NCI-H1105 (cell line): ENCODE measurements around the gene CBLN3.
A peak's percentile ranks its signal among the peaks of the same experiment; 100 is the strongest.

Source experiments
- DNase-seq: peaks from one replicate; lab custom pipeline; 2025; lab: John Stamatoyannopoulos, UW

The CBLN3 gene

GRCh38 chr14:24426150-24426911, 3.1 kb downstream of the CBLN3 start:
- no peak for DNase-seq

DNA sequence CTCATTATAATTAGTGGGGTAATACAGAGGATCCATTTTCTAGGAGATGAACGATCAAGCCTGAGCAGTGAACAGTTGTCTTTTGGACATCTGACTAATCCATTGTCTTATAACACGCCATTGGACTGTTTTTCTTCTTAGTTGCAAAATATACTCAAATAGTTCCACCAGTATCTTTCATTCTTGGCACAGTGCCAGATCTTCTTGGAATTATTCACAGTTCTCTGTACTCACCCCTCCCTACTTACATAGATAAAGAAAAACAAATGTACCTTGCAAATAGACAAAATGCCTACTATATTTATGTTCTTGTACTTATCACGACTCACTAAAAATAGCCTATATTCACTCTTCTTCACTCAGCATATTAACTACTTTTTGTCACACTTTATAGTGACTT, 3.8 kb downstream of the CBLN3 start:
- DNase-seq, result no peak

DNA sequence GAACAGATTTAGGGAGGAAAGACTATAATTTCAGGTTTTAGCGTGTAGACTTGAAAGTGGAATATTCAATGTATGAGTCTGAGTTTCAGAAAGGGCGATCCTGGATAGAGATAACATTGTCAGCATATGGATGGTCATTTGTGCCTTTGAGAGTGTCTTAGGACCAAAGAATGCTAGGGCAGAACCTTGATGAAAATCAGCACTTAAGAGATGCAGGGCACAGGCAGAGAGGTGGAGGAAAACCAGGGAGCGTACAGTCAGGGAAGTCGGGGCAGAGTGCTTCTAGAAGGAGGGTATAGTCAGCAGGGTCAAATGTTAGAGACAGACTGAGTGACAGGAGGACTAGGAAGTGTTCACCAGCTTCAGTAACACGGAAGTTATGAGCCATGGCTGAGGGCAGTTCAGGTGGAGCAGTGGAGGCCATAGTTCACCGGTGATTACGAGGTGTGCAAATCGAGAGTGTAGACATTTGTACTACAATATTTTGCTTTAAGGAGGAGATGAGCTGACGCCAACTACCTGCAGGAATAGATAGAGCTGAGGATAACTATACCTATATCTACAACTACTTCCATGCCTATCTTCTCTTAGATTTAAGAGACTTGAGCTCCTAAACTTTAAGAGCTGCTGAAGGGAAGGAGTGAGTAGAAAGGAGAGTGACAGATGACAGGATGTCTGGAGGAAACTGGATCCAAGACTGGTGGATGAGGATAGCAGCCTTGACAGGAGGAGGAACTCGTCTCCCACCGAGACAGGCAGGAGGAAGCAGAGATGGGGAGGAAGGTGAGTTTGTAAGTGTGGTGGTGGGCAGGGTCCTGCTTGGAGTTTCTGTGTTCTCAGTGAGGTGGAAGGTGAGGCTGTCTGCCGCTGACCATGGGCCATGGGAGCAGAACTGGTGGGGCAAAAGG, 6.5 kb downstream of the CBLN3 start:
- no peak for DNase-seq

- DNase-seq, result no peak
These were observed 7.2 kb downstream of the CBLN3 start for GRCh38 chr14:24422261-24422660.

DNA sequence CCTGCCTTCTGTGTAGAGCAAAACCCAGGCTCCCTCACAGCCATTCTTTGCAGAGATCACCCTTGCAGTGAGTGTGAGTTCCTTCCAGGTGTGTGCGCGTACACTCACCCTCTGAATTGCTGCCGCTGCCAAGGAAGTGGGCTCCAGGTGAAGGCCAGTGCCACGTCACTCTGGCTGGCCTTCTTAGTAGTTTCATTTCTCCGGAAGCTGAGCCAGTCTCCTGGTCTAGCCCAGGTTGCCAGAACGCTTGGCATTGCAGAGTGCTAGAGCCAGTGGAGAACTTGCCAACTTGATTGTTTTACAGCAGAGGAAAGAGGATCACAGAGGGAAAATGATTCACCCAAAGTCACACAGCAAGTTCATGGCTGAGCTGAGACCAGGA, 11.0 kb downstream of the CBLN3 start:
- no peak for DNase-seq

DNA sequence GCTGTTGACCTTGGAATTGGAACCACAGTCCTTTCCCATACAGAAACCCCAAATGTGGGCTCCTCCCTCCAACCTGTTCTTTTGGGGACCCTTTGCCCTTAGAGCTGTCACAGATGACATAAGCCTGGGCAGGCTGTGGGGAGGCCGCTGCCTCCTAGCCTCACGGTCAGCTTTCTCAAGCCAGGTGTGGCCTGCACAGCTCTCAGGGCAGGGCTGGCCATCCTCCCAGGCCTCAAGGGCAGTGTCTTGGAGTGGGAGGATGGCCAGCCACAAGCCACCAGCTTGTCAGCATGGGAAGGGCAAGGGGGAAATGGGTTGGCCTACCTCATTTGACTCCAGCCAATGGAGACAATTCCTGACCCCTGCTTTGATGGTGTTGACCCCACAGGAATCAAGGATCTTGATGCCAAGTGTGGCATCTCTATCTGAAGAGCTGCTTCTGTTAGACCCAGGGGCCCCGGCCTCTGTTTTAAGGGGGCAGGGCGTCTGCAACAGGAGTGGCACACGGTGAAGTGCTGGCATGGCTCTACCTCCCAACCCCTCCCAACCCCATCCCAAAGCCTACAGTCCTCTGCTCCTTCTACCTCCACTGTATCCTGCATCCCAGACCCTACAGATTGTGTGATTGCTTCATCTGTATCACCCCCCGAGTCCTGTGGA, 11.5 kb downstream of the CBLN3 start:
- DNase-seq, result no peak

DNA sequence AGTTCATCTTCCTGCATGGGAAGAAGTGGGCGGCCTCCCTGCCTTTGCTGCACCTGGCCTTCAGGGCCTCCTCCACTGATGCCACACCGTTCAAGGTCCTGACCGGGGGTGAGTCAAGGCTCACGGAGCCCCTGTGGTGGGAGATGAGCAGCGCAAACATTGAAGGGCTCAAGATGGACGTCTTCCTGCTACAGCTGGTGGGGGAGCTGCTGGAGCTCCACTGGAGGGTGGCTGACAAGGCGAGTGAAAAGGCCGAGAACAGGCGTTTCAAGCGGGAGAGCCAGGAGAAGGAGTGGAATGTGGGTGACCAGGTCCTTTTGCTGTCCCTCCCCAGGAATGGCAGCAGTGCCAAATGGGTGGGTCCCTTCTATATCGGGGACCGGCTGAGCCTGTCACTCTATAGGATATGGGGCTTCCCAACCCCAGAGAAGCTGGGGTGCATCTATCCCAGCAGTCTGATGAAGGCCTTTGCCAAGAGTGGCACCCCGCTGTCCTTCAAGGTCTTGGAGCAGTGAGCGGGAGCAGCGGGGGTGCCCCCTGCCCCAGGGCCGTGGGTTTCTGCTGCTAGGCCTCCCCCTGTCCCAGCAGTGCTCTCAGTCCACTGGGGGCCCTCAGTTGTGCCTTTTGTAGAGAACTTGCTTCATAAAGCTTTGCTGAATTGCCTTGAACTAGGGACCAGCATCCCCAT, 12.4 kb downstream of the CBLN3 start:
- DNase-seq, result no peak

- DNase-seq, result no peak
These were observed 13.1 kb downstream of the CBLN3 start for GRCh38 chr14:24416254-24416931.

GRCh38 chr14:24415421-24416253, 13.8 kb downstream of the CBLN3 start:
- no peak for DNase-seq

DNA sequence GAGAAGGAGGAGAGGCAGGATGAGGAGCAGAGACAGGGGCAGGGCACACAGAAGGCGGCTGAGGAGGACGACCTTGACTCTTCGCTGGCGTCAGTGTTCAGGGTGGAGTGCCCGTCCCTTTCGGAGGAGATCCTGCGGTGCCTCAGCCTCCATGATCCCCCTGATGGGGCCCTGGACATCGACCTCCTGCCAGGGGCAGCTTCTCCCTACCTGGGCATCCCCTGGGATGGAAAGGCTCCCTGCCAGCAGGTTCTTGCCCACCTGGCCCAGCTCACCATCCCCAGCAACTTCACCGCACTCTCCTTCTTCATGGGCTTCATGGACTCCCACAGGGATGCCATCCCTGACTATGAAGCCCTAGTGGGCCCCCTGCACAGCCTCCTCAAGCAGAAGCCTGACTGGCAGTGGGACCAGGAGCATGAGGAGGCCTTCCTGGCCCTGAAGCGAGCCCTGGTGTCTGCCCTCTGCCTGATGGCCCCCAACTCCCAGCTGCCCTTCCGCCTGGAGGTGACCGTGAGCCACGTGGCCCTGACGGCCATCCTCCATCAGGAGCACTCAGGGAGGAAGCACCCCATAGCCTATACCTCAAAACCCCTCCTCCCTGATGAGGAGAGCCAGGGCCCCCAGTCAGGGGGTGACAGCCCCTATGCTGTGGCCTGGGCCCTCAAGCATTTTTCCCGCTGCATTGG, 14.6 kb downstream of the CBLN3 start:
- DNase-seq, result no peak

GRCh38 chr14:24414077-24414476, 15.4 kb downstream of the CBLN3 start:
- no peak for DNase-seq

DNA sequence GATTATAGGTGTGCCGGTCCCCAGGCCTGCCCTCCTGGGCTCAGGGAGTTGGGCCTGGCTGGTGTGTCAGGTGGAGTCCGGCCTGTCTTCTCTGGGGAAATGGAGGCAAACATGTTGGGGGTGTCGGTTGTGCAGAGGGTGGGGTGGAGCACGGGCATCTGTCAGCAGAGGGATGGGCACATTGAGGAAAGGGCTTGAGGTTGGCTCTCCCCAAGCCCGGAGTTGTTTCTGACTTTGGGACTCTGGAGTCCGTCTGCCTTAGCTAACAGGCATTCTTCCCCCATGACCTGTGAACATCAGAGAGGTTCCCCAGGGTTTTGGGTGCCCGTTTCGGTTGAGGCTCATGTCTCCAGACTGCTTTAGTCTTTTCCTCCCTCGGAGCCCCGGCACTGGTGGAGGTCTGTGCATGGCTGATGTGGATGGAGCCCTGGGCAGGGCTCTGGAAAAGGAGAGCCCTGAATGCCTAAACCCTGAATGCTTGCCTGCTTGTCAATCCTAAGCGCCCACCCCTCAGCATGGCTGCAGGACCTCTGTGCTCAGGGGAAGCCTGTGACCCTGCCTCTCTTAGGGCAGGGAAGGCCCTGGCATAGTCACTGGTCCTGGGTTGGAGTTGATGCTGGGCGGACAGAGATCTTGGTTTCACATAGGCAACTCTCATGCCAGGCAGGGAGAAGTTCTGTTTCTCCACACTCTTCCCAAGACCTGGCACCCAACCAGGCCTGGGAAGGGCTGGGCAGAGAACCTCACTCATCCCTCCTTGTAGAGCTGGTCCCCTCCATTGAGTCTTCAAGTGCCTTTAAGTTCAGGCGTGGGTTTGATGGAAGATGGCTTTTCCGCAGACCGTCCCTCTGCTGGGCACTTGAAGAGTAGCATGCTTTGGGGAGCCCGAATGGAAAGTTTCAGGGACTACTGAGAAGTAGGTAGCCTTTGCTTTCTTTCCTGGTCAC, 17.8 kb downstream of the CBLN3 start:
- DNase-seq, result peak; percentile 9

DNA sequence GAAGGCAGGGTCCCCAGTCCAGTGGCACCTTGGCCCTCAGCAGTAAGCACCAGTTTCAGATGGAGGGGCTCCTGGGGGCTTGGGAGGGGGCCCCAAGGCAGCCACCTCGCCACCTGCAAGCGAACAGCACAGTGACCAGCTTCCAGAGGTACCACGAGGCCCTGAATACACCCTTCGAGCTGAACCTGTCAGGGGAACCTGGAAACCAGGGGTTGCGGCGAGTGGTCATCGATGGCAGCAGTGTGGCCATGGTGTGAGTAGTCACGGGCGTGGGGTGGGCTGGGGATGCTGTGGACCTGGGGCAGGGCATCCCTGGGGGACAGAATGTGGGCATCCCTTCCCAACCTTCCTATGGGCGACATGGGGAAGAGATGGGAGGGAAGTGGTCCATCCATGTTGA, 19.5 kb downstream of the CBLN3 start:
- DNase-seq, result no peak

DNA sequence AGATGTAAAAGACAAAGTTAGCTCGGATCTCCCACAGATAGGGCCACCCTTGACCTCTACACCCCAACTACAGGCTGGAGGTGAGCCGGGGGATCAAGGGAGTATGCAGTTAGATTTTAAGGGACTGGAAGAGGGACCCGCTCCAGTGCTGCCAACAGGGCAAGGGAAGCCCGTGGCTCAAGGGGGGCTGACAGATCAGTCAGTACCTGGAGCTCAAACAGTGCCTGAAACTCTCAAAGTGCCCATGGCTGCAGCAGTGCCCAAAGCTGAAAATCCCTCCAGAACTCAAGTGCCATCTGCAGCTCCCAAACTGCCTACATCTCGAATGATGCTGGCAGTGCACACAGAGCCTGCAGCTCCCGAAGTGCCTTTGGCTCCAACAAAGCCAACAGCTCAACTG, 20.3 kb downstream of the CBLN3 start:
- DNase-seq, result no peak

DNA sequence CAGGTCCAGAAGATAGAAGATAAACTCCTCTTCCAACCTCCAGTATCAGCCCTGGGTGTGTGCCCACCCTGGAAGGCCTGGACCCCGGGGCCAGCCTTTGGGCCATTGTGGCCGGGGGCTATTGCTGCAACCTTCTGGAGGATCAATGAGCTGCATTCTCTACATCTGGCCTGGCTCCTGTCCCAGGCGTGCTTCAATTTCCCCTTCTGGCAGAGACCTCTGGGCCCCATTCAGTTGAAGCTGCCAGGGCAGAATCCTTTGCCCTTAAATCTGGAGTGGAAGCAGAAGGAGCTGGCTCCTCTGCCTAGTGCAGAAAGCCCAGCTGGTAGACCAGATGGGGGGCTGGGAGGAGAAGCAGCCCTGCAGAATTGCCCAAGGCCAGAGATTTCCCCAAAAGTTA, 20.7 kb downstream of the CBLN3 start:
- no peak for DNase-seq

DNA sequence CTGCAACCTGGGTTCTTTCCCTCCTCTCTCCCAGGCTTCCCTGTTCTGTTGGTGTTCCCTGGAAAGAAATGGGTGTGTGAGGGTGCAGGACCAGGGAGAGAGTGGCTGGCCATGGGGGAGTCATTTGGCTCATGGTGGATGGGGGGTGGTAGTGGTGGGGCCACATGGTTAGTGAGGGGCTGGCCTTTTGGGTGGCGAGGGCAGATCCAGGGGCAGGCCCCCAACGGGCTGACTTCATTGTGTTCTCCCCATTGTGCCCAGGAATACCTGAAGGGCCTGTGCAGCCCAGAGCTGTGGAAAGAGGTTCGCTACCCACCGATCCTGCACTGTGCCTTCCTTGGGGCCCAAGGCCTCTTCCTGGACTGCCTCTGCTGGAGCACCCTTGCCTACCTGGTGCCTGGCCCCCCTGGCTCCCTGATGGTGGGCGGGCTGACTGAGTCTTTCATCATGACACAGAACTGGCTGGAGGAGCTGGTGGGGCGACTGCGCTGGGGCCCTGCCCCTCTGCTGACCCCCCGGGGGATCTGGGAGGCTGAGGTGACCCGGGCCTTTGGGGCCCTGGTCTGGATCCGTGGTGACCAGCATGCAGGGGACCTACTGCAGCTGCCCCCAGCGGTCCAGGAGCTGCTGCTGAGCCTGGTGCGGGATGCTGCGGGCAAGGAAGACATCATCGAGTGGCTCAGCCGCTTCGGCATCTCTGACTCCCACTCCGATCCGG, 21.7 kb downstream of the CBLN3 start:
- DNase-seq, result no peak

- DNase-seq, result no peak
These were observed 23.1 kb downstream of the CBLN3 start for GRCh38 chr14:24406416-24406815.

DNA sequence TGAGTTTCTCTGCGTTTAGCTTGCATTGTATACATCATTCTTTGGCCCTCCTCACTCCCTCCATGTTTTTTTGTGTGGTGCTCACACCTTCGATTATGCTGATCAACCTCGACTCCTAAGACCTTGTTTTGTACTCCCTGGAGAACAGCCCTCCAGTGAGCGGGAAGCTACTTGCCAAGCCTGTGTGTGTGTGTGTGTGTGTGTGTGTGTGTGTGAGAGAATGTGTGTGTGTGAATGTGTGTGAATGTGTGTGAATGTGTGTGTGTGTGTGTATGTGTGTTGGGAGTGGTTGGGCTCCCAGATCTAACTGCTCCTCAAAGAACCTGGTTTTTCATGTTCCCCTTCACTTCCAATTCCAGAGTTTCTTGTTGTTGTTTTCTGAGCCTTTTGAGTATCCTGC, 24.7 kb downstream of the CBLN3 start:
- no peak for DNase-seq
